Smooth muscle cell (in vitro differentiated cells): ENCODE measurements around the gene SETSIP. TPM values are rescaled to one million over a fixed set of nuclear protein-coding genes. Genes with fewer than 3 reads are reported as not detected.
"Not testable (repeated sequence)": the region's sequence is repeated elsewhere in the genome, so short reads cannot be mapped to it uniquely, and the experiment has no call there.

Experiments used
- DNase-seq: peaks from one replicate; lab custom pipeline; 2025; ENCODE audit not compliant: unreplicated experiment; lab: John Stamatoyannopoulos, UW
- H2AFZ ChIP-seq: fragments of 200-600 bp; sonication (generic); 2 replicates; pipeline ENCODE4 v1.6.0; 2016; ENCODE audit warnings: antibody characterized with exemption, low read depth, mild to moderate bottlenecking
- H3F3A ChIP-seq: fragments of 200-600 bp; sonication (generic); 2 replicates; pipeline ENCODE4 v1.6.0; 2017; ENCODE audit warnings: antibody characterized with exemption, low read depth
- H3K27ac ChIP-seq: fragments of 200-600 bp; sonication (generic); 2 replicates; pipeline ENCODE4 v1.5.1; 2016; ENCODE audit warnings: low read depth, mild to moderate bottlenecking
- H3K27me3 ChIP-seq: fragments of 200-600 bp; sonication (generic); 2 replicates; pipeline ENCODE4 v1.6.1; 2016; ENCODE audit warnings: low read depth, mild to moderate bottlenecking
- H3K36me3 ChIP-seq: fragments of 200-600 bp; sonication (generic); 2 replicates; pipeline ENCODE4 v1.5.1; 2016; ENCODE audit warnings: low read depth
- H3K4me1 ChIP-seq: fragments of 200-600 bp; sonication (generic); 2 replicates; pipeline ENCODE4 v1.5.1; 2016; ENCODE audit warnings: low read depth
- H3K4me2 ChIP-seq: fragments of 200-600 bp; sonication (generic); 2 replicates; pipeline ENCODE4 v1.6.0; 2016; ENCODE audit warnings: mild to moderate bottlenecking
- H3K4me3 ChIP-seq: fragments of 200-600 bp; sonication (generic); 2 replicates; pipeline ENCODE4 v1.5.1; 2016; ENCODE audit warnings: mild to moderate bottlenecking
- H3K79me2 ChIP-seq: fragments of 200-600 bp; sonication (generic); 2 replicates; pipeline ENCODE4 v1.6.0; 2016; ENCODE audit warnings: low read depth, mild to moderate bottlenecking
- H3K9ac ChIP-seq: fragments of 200-600 bp; sonication (generic); 2 replicates; pipeline ENCODE4 v1.6.0; 2016; ENCODE audit warnings: low read depth
- H3K9me3 ChIP-seq: fragments of 200-600 bp; sonication (generic); replicated peaks from 2 replicates; pipeline ENCODE4 v1.5.1; 2016; ENCODE audit warnings: low read depth
- H4K20me1 ChIP-seq: fragments of 200-600 bp; sonication (generic); 2 replicates; pipeline ENCODE4 v1.6.0; 2016; ENCODE audit warnings: low read depth
- WGBS: methylation state at CpG from one replicate; pipeline ENCODE4 v1.1.7; 2016; ENCODE audit warnings: low lambda C conversion rate; 5-methylcytosine and 5-hydroxymethylcytosine counted together
- polyA plus RNA-seq: library from polyadenylated mRNA; unstranded; fragments of >200 nt; fragmentation: Nextera tagmentation; extraction: Ambion mirVana; gene quantifications from 2 replicates; pipeline ENCODE4 v1.2.1, GENCODE V29; 2016
- total RNA-seq: library from RNA; depleted of rRNA; stranded (reverse); fragments of >200 nt; gene quantifications from 2 replicates; pipeline ENCODE4 v1.2.3, GENCODE V29; 2014
- TF ChIP-seq, protein P1 (sequence below): fragments of 200-600 bp; sonication (generic); IDR thresholded peaks from 2 replicates; pipeline ENCODE4 v1.5.1; 2017; ENCODE audit warnings: borderline replicate concordance, mild to moderate bottlenecking, antibody characterized with exemption; ENCODE audit not compliant: insufficient read depth, poor library complexity, severe bottlenecking

SETSIP gene
- total and polyA plus RNA-seq, 2 experiments from 2014 or later, result not detected

GRCh38 chr1:92030656-92031107, 44.5 kb downstream of the SETSIP start:
- peak overlapping the region; percentile 99 for H3K4me2 ChIP-seq
- no peaks in the 10 kb centered on the region for H3K4me1 ChIP-seq
- H3K27ac ChIP-seq, result no peak overlapping the region
- H4K20me1 ChIP-seq, result no peaks in the 10 kb centered on the region
- H3F3A ChIP-seq, result no peaks in the 10 kb centered on the region
- peak overlapping the region; percentile 69 for H3K4me3 ChIP-seq
- H3K36me3 ChIP-seq, result no peaks in the 10 kb centered on the region
- no peak overlapping the region for H3K9ac ChIP-seq
- TF ChIP-seq, protein P1, sequence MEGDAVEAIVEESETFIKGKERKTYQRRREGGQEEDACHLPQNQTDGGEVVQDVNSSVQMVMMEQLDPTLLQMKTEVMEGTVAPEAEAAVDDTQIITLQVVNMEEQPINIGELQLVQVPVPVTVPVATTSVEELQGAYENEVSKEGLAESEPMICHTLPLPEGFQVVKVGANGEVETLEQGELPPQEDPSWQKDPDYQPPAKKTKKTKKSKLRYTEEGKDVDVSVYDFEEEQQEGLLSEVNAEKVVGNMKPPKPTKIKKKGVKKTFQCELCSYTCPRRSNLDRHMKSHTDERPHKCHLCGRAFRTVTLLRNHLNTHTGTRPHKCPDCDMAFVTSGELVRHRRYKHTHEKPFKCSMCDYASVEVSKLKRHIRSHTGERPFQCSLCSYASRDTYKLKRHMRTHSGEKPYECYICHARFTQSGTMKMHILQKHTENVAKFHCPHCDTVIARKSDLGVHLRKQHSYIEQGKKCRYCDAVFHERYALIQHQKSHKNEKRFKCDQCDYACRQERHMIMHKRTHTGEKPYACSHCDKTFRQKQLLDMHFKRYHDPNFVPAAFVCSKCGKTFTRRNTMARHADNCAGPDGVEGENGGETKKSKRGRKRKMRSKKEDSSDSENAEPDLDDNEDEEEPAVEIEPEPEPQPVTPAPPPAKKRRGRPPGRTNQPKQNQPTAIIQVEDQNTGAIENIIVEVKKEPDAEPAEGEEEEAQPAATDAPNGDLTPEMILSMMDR, result no peak
- H3K27me3 ChIP-seq, result peaks cover 11% of the 10 kb centered on the region
- no peak for DNase-seq
- H2AFZ ChIP-seq, result peak overlapping the region; percentile 85
- H3K9me3 ChIP-seq, result no peaks in the 10 kb centered on the region
- WGBS, result 21% methylated on average over 4 of the region's 4 CpGs
- H3K79me2 ChIP-seq, result no peaks in the 10 kb centered on the region

- WGBS, result 37% methylated on average over 31 of the region's 31 CpGs
- H3F3A ChIP-seq, result no peaks in the 10 kb centered on the region
- no peaks in the 10 kb centered on the region for H4K20me1 ChIP-seq
- no peak overlapping the region for H3K27ac ChIP-seq
- TF ChIP-seq, protein P1, result no peak
- H3K4me3 ChIP-seq, result peak overlapping the region; percentile 69
- H3K4me1 ChIP-seq, result no peaks in the 10 kb centered on the region
- peaks cover 11% of the 10 kb centered on the region for H3K27me3 ChIP-seq
- peak overlapping the region; percentile 79 for H2AFZ ChIP-seq
- DNase-seq, result no peak
- H3K36me3 ChIP-seq, result no peaks in the 10 kb centered on the region
- H3K9me3 ChIP-seq, result no peaks in the 10 kb centered on the region
- no peaks in the 10 kb centered on the region for H3K79me2 ChIP-seq
- no peak overlapping the region for H3K9ac ChIP-seq
- peak overlapping the region; percentile 99 for H3K4me2 ChIP-seq
Observed at GRCh38 chr1:92029241-92029922, 45.8 kb downstream of the SETSIP start.

GRCh38 chr1:92026806-92027205, 48.4 kb downstream of the SETSIP start:
- Histone ChIP-seq H3K4me3 (no peak overlapping the region), H3K9me3 (peaks cover 6% of the 10 kb centered on the region), H3K27me3 (peaks cover 11% of the 10 kb centered on the region), H3K79me2 (no peaks in the 10 kb centered on the region), H3F3A (no peaks in the 10 kb centered on the region), H2AFZ (no peak overlapping the region), H4K20me1 (no peaks in the 10 kb centered on the region), H3K4me2 (no peak overlapping the region), H3K9ac (no peak overlapping the region), H3K4me1 (no peaks in the 10 kb centered on the region), H3K36me3 (no peaks in the 10 kb centered on the region), H3K27ac (no peak overlapping the region)
- no peak for DNase-seq
- 88% methylated on average over 8 of the region's 9 CpGs for WGBS
- TF ChIP-seq, protein P1, result no peak

DNA sequence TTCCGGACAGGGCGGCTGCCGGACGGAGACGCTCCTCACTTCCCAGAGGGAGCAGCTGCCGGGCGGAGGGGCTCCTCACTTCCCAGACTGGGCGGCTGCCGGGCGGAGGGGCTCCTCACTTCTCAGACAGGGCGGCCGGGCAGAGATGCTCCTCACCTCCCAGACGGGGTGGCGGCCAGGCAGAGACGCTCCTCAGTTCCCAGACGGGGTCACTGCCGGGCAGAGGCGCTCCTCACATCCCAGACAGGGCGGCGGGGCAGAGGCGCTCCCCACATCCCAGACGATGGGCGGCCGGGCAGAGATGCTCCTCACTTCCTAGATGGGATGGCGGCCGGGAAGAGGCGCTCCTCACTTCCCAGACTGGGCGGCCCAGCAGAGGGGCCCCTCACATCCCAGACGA, 49.2 kb downstream of the SETSIP start:
- not testable (repeated sequence) for H3K4me3 ChIP-seq, H4K20me1 ChIP-seq, H3K9ac ChIP-seq, H3K9me3 ChIP-seq, H3K79me2 ChIP-seq, H2AFZ ChIP-seq, H3K4me1 ChIP-seq, H3K36me3 ChIP-seq, H3F3A ChIP-seq, H3K4me2 ChIP-seq, H3K27ac ChIP-seq, DNase-seq
- H3K27me3 ChIP-seq, result peaks cover 11% of the 10 kb centered on the region
- WGBS, result 98% methylated on average over 29 of the region's 29 CpGs

Other genes with a start within 250 kb of the SETSIP start
- gene TGFBR3, start 189.3 kb downstream of the SETSIP start, total RNA-seq, result 112 TPM in 2 replicates
- 52.0 and 68.3 TPM in 2 replicates for gene TGFBR3, start 189.3 kb downstream of the SETSIP start, polyA plus RNA-seq
- gene BRDT, start 126.0 kb downstream of the SETSIP start, total RNA-seq, result not detected in 2 replicates
- gene BRDT, start 126.0 kb downstream of the SETSIP start, polyA plus RNA-seq, result not detected in 2 replicates
- 1.3 TPM in 1 of 2 replicates, not detected in the other for gene EPHX4, start 45.4 kb downstream of the SETSIP start, total RNA-seq
- 0.18 TPM in 1 of 2 replicates, not detected in the other for gene EPHX4, start 45.4 kb downstream of the SETSIP start, polyA plus RNA-seq
- 4.9 TPM in 2 replicates for gene BTBD8, start 4.9 kb upstream of the SETSIP start, total RNA-seq
- gene BTBD8, start 4.9 kb upstream of the SETSIP start, polyA plus RNA-seq, result 0.57 and 1.6 TPM in 2 replicates
- not detected in 2 replicates for gene C1orf146, start 142.5 kb upstream of the SETSIP start, total RNA-seq
- not detected in 2 replicates for gene C1orf146, start 142.5 kb upstream of the SETSIP start, polyA plus RNA-seq
- 14.6 and 26.9 TPM in 2 replicates for gene GLMN, start 223.6 kb upstream of the SETSIP start, total RNA-seq
- gene GLMN, start 223.6 kb upstream of the SETSIP start, polyA plus RNA-seq, result 10.8 and 11.4 TPM in 2 replicates
- gene RPAP2, start 223.6 kb upstream of the SETSIP start, total RNA-seq, result 32.4 and 34.2 TPM in 2 replicates
- gene RPAP2, start 223.6 kb upstream of the SETSIP start, polyA plus RNA-seq, result 13.0 and 18.8 TPM in 2 replicates